ENCODE results near the gene LSR. TPM values are rescaled to one million over a fixed set of nuclear protein-coding genes. Genes with fewer than 3 reads are reported as not detected.

The LSR gene
- total RNA-seq, 1 experiment from 2014 or later = 211 TPM

DNA sequence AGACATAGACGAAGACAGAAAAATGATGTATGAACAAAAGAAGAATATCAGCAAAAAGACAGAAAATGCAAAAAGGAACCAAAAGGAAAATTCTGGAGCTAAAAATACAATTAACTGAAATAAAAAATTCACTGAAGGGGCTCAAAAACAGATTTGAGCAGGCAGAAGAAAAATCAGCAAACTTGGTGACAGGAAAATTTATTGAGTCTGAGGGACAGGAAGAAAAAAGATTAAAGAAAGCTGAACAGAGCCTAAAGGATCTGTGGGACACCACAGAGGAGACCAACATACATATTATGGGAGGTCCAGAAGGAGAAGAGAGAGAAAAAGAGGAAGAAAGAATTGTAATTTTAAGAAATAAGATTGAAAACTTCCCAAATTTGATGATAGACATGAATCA is 7.4 kb upstream of the LSR start:
- Histone ChIP-seq H3K27ac (ENCODE audit: low read depth, low read length) (no peak overlapping the region), H3K9me2 (ENCODE audit: insufficient read depth) (no peaks in the 10 kb centered on the region), H3K4me1 (ENCODE audit: control insufficient read depth in 1 of 2, insufficient read depth in 2 of 2, low read length in 2 of 2) (peaks cover 0 to 3% of the 10 kb centered on the region in 2 experiments; a peak in 2 of 4 replicates), H3K4me3 (replicated peaks in 1 of 2; ENCODE audit: low read depth in 1 of 2, low read length in 2 of 2) (no peak overlapping the region), H3K9me3 (ENCODE audit: control insufficient read depth in 1 of 2, insufficient read depth in 1 of 2, low read depth in 1 of 2, low read length in 2 of 2) (peaks cover 3 to 5% of the 10 kb centered on the region in 2 experiments; a peak in 1 of 4 replicates), H4K20me1 (ENCODE audit: insufficient read depth) (no peaks in the 10 kb centered on the region), H3K79me2 (ENCODE audit: insufficient read depth, low read length) (no peaks in the 10 kb centered on the region), H3K36me3 (ENCODE audit: control insufficient read depth in 1 of 2, insufficient read depth in 2 of 2, low read length in 2 of 2) (no peaks in the 10 kb centered on the region), H3K9ac (ENCODE audit: low read length) (no peak overlapping the region), H2AFZ (ENCODE audit: low read depth, low read length, poor library complexity, severe bottlenecking) (no peak overlapping the region), H3K27me3 (ENCODE audit: insufficient read depth, low read length) (no peaks in the 10 kb centered on the region), H3K4me2 (ENCODE audit: low read length) (no peak overlapping the region)
- ATAC-seq (no peak), DNase-seq (ENCODE audit: low read depth, low spot score) (no peak)
- POLR2A ChIA-PET = no interaction called here
- CTCF ChIA-PET = no interaction called here
- intact Hi-C loops (cut with micrococcal nuclease) = no loop called here
- RAD21 ChIA-PET (ENCODE audit: low non-redundant PET in 1 of 2, low total read pairs in 2 of 2, uncharacterized antibody in 2 of 2, unreplicated experiment in 2 of 2) = no interaction called here
- no TSS peak for BruUV-seq (replicated peaks)
- TF ChIP-seq POLR2A (IDR thresholded peaks at IDR 0.05; ENCODE audit: borderline replicate concordance, extremely low read depth, insufficient read depth, insufficient read length) (no peak), ZFX (IDR thresholded peaks at IDR 0.05) (no peak), ELF1 (IDR thresholded peaks at IDR 0.05; ENCODE audit: borderline replicate concordance, low read depth) (no peak), SP1 (IDR thresholded peaks at IDR 0.05; ENCODE audit: low read depth) (no peak), EGR1 (IDR thresholded peaks at IDR 0.05; ENCODE audit: low read depth) (no peak)
- TF ChIP-seq, protein P1, sequence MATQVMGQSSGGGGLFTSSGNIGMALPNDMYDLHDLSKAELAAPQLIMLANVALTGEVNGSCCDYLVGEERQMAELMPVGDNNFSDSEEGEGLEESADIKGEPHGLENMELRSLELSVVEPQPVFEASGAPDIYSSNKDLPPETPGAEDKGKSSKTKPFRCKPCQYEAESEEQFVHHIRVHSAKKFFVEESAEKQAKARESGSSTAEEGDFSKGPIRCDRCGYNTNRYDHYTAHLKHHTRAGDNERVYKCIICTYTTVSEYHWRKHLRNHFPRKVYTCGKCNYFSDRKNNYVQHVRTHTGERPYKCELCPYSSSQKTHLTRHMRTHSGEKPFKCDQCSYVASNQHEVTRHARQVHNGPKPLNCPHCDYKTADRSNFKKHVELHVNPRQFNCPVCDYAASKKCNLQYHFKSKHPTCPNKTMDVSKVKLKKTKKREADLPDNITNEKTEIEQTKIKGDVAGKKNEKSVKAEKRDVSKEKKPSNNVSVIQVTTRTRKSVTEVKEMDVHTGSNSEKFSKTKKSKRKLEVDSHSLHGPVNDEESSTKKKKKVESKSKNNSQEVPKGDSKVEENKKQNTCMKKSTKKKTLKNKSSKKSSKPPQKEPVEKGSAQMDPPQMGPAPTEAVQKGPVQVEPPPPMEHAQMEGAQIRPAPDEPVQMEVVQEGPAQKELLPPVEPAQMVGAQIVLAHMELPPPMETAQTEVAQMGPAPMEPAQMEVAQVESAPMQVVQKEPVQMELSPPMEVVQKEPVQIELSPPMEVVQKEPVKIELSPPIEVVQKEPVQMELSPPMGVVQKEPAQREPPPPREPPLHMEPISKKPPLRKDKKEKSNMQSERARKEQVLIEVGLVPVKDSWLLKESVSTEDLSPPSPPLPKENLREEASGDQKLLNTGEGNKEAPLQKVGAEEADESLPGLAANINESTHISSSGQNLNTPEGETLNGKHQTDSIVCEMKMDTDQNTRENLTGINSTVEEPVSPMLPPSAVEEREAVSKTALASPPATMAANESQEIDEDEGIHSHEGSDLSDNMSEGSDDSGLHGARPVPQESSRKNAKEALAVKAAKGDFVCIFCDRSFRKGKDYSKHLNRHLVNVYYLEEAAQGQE (IDR thresholded peaks at IDR 0.05; ENCODE audit: low read depth) = no peak
- TF ChIP-seq, protein P2, sequence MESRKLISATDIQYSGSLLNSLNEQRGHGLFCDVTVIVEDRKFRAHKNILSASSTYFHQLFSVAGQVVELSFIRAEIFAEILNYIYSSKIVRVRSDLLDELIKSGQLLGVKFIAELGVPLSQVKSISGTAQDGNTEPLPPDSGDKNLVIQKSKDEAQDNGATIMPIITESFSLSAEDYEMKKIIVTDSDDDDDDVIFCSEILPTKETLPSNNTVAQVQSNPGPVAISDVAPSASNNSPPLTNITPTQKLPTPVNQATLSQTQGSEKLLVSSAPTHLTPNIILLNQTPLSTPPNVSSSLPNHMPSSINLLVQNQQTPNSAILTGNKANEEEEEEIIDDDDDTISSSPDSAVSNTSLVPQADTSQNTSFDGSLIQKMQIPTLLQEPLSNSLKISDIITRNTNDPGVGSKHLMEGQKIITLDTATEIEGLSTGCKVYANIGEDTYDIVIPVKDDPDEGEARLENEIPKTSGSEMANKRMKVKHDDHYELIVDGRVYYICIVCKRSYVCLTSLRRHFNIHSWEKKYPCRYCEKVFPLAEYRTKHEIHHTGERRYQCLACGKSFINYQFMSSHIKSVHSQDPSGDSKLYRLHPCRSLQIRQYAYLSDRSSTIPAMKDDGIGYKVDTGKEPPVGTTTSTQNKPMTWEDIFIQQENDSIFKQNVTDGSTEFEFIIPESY (IDR thresholded peaks at IDR 0.05; ENCODE audit: extremely low read depth, insufficient replicate concordance, low read length) = no peak
